ENCODE measurements around the gene KCNMB2. TPM values are rescaled to one million over a fixed set of nuclear protein-coding genes. Genes with fewer than 3 reads are reported as not detected.

KCNMB2 gene
- total RNA-seq, 1 donor from 2014 or later: not detected

DNA sequence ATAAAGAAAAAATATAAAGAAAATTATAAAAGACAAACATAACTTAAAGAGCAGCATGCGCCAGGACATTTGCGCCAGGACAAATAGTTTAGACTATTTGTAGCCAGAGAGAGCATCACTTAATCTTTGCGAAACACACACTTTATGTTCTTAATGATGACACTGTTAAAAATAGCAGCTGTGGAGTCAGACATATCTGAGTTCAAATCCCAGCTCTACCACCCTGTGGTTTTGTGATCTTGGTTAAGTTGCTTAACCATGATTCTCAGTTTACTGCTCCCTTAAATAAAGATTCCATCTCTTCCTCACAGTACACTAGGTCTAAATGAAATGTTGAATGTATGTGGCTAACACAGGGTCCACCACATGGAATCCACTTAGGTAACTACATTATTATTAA is 31.4 kb downstream of the KCNMB2 start:
- intact Hi-C loops (cut with micrococcal nuclease): no loop called here

DNA sequence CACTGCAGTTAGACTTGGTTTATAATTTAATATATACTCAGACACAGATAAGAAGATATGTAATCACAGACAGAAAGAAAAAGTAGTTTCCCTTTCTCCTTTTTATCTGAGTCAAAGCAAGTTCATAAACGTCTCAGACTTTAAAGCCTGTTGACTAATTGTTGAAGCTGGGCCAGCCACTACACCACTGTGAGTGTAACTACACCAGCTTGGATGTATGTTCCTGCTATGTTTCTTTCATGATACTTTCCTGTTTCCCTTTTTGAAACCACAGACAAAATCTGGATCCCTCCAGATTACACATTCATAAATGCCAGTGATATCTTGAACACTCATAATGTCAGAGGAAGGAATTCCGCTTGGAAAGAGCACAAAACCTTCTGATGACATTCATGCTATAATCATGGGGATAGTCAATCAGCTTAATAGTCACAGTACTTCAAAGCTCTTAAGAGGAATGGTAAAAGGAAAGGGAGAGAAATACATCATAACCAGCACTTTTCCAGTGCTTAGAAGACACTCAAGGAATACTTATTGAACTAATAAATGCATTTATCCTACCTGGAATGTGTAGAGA is 32.0 kb downstream of the KCNMB2 start:
- intact Hi-C loops (cut with micrococcal nuclease): no loop called here

DNA sequence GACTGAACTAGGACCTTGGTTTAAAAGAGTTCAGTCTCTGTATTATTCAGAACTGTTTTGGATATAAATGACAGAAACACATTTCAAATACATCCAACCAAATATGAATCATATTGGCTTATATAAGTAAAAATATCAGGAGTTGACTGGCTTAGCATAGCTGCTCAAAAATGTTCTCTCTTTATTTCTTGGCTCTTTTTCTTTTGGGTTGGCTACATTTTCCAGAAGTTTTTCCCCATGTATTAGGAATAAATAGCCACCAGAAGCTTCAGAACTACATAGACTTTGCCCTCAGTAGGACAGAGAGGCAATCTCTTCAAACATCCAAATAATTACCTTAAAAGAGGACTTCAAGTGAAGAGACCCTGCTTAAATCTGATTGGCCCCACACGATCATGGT is 32.7 kb downstream of the KCNMB2 start:
- intact Hi-C loops (cut with micrococcal nuclease): no loop called here

DNA sequence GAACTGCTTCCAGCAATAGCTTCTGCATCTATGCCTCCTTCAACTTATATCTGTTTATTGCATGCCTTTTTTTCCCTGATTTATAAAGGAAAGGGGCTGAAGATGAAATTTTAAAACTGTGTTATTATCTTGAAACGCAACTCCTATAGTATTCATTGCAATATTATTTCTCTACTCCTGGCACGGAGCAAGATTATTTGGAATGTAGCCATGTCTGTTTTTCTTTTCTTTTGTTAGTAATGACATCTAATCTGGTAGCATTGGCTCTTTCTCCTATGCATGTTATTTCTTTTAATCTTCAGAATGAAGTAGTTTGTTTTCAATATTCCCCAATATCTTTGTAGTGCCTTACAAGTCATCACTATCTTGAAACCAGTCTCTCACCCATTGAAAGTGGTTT is 33.6 kb downstream of the KCNMB2 start:
- intact Hi-C loops (cut with micrococcal nuclease): no loop called here

DNA sequence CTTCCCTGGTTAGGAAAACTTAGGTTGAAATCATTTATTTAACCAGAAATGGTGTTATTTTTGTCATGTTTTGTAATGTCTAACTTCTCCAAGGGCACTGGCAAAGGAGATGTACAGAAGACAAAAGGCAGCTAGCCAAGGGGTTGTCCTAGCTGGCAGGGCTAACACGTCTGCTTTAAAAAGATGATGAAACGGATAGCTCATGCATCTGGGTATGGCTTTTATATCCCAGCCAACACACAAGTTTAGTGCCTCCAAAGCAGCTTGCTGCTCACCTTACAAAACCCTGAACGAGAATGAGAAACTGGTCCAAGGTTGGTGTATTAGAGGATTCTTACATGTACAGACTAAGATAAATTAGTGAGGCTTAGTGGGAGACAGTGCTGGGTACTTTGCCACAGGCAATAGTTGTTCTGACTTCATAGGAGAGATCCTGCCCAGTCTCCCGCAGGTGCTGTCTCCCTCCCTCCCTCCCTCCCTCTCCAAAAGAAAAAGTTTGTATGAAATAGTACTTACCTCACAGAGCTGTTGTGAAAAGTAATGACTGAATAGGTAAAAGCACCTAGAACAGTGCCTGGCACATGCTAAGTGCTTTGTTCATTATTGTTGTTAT is 47.8 kb downstream of the KCNMB2 start:
- intact Hi-C loops (cut with micrococcal nuclease): no loop called here

DNA sequence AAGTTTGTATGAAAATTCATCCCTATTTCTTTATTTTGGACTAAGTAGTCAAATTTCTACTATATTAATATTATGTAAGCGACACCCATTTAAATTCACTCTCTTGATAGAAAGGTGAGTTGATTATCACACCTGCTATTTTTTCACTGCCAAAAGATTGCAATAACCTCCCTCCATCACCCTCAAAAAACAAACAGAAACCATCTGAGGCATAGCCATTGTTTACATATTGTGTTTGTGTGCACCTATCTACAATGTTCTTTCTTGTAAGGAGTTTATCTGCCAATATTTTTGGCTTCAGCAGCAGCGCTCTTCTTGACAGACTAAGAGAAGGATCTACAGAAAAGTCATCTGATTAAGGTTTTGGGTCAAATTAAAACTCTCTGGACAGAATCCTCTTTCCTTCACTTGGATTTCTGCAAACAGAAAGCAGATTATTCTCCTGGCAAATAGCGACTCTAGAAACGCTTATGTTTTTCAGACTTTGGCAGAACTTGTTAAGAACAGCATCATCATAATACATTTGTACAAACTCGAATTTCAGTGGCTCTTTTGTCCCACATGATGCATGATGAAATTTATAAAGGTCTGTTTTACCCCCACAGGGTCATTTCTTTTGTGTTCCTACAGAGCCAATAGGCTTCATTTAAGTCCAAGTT is 48.6 kb downstream of the KCNMB2 start:
- intact Hi-C loops (cut with micrococcal nuclease): no loop called here

DNA sequence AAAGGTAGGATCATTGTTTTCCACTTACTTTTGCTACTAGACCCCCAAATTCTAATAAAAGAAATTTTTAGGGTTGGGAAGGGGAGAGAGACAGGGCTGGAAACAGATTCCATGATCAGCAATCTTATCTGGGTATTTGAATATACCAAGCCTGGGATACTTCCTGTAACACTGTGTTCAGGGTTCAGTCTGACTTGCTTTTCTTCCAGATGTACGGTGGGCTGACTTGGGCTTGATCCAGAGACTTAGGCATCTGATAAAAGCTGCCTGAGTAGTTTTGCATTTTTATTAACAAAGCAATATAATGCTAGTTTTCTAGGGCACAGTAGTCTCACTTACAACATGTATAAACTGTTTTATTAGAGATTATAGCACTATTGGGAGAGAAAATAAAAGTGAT is 49.2 kb downstream of the KCNMB2 start:
- intact Hi-C loops (cut with micrococcal nuclease): no loop called here

DNA sequence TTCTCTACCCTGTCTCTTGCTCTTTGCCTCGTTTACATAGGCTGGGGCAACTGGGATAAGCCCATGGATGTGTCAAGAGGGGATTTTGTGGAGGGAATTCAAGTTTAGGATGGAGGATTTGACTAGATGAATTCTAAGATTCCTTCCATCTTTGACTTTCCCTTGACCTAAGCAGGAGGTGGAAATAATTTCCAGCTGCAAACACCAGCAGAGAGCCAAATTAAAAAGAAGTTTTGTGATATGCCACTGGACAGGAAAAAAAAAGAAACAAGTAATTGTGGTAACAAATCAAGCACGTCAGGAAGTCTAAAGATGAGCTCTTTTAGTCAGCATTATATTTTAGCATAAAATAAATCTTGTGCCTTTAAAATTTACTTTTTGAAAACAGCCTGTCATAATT is 49.8 kb downstream of the KCNMB2 start:
- intact Hi-C loops (cut with micrococcal nuclease): no loop called here

DNA sequence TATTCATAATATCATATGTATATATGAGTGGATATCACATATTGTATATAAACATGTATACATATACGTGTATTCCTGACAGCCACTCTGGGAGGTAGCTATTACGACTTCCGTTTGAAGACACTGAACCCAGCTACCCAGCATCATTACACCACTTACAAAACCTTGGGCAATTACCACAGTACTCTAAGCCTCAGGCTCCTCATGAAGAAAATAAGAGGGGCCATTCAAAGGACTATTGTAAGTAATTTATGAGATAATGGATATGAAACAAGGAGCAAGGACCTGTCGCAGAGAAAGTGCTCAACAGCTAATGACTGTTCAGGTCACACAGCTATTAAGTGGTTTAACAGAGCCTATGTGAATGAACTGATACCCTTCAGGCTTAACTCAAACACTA is 52.4 kb downstream of the KCNMB2 start:
- intact Hi-C loops (cut with micrococcal nuclease): no loop called here

DNA sequence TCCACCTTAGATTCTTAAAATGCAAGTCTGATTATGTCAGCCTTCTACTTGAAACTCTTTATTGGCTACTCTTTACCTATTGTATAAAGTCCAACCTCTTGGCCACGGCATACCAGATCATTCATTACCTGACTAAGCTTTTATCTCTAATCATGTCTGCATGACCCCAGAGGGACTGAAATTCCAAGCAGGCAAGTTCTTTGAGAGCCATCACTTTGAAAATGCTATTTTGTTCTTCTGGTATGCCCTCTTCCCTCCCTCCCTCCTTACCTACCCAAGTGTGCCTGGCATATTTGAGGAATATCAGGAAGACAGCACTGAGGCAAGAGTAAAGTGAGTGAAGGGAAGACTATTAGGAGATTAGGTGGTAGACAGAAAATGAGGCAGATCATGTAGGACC is 57.5 kb downstream of the KCNMB2 start:
- intact Hi-C loops (cut with micrococcal nuclease): no loop called here

DNA sequence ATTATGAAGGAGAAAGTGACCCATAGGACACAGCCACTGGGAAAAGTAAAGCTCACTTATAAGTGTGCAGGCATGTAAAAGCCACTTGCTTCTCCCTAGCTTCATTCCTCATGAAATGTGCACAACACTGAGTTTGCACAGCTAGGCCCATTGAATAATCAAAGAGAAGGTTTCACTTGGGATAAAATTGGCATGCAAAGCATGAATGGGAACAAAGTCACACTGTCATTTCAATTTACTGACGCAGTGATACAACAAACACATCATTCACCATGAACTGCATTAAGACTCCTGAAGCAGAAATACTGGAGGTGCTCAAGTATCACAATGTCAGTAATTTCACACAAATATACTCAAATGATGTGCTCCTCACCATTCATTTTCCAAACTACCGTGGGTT is 61.1 kb downstream of the KCNMB2 start:
- intact Hi-C loops (cut with micrococcal nuclease): no loop called here

DNA sequence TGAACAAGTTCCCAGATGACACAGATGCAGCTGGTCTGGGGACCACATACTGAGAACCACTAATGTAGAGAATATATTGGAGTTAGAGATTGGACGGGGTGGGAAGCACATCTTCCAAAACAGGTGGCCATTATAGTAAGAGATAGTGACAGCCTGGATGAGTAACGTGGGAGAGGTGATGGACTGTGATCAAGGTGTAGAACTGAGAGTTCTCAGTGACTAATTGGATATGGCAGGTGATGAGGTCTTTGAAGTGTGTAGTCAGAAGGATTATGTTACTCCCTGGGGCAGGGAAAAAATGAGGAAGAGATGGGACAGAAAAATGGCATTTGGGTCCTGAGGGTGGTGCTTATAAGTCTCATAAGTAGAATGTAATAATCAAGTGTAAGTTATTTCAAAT is 66.6 kb downstream of the KCNMB2 start:
- intact Hi-C loops (cut with micrococcal nuclease): no loop called here

DNA sequence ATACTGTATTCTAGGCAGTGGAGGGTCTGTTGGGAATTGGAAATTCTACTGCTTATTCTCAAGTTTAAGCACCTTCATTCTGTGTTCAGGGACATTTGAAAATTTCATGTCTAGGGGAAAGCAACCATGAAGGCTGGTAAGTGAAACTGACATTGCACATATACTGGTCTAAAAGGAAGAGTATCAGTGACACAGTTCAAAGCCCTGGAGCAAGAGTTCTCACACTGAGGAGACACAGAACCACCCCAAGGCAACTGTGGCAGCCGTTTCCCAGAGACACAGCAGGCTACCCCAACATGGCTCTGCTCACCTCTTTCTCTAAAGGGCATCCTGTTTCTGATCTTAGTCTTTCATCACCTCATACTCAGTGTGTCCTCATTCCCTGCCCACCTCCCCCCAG is 67.5 kb downstream of the KCNMB2 start:
- intact Hi-C loops (cut with micrococcal nuclease): no loop called here

DNA sequence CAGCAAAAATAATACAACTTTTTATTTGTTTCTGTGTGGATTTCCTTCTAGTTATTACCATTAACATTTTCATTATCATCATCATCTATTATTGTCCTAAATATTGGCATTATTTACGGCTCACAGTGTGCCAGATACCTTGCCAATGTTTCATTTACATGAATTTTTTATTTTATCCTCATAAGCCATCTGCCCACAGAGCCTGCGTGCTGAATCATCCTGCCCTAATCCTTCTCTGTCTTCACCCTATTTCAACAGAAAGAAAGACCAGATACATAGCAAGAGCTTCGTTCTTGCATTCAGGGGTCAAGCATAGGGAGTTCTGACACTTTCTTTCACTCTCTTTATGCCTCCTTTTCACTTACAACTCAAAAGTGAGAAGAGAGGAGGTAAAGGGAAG is 82.0 kb downstream of the KCNMB2 start:
- intact Hi-C loops (cut with micrococcal nuclease): no loop called here

DNA sequence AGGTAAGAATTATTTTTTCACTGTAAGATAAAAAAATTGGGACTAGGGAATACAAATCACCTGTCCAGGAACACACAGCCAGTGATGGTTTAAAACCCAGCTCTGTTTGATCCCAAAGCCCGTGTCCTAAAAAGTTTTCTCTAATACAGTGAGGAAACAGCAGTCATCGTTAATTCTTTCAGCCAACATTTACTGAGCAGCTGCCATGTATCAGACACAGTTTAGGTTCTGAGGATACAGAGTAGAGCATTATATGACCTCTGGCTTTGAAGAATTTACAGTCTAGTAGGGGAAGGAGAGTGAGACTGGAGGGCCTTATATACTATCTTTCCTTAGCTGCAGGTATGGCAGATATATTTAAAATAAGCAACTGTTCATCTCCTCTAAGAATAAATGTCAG is 82.7 kb downstream of the KCNMB2 start:
- intact Hi-C loops (cut with micrococcal nuclease): no loop called here

DNA sequence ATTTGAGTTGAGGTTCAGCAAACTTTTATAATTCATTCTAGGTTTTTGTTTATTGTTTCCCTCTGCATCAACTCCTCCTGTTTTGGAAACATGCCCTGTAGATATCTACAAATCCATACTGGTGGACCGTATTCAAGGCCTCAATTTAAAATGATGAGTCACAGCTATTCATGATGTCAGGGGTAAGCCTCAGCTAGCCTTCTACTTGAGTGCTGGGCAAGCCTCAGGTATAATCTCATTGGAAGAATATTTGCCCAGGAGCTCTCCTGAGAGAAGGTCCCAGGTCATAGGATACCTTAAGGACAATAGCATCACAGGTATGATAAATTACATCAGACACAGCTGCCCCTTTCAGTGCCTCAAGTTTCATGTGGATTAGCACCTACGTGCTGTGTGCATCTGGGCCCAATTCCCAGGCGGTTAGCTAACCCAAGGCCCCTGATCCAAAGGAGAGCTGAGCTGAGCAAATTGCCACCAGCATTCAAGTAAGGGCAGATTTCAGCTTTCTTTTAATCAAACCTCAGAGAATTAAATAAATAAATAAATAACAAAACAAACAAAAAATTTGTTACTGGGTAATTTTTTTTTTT is 87.5 kb downstream of the KCNMB2 start:
- intact Hi-C loops (cut with micrococcal nuclease): no loop called here

DNA sequence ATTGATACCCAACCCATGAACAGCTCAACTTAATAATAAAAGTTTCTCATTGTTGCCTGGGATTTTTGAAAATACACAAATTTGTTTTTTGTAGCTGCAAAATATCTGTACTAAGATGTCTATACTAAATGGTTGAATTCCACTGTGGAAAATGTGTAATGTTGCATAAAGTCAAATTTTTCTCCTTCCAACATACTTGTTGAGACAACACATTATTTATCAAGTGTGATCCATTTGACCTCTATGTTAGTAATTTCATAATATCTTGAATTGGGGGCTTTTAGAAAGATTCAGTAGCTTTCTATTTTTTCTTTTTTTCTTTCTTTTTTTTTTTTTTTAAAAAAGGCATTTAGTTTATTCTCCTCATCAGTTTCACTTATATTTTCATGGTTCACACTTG is 88.0 kb downstream of the KCNMB2 start:
- intact Hi-C loops (cut with micrococcal nuclease): no loop called here

DNA sequence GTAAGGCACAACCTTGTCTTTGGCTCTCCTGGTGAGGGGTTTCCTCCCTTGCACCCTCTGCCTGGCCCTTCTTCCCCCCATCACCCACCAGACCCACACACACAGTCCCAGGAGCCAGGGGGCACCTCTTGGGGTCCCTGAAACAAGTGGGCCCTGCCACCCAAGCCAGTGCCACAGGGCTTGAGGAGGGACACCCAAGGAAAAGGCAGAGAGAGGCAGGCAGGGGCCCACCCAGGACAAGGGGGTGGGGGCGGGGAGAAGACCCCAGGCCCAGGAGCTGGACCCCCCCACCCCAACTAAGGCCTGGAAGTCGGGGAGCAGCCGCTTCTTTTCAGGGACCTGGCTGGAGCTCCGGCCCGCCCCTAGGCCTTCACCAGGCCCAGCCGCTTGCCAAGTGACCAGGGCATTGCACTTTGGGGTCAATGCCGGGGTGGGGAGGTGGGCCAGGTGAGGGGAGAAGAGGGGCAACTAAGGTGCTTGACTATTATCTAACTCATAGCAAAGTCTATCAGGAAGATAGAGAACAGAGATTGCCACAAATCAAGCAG is 88.9 kb downstream of the KCNMB2 start:
- intact Hi-C loops (cut with micrococcal nuclease): no loop called here

DNA sequence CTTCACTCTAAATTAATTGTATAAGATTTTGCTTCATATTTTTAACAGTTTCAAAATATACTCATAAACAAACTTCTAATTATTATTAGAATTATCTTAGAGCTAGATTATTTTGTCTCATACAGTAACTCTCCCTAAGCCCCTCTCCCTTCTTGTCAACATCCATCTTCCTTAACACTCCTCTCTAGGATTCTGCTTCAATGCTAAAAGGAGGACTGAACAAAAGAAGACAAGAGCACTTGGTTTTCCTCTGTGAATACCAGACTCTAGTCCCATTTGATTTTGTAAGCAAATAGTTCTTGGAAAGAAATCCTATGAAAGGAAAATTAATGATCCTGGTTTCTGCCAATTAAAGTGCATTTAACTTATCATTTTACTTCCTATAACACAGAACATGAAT is 91.8 kb downstream of the KCNMB2 start:
- intact Hi-C loops (cut with micrococcal nuclease): no loop called here

DNA sequence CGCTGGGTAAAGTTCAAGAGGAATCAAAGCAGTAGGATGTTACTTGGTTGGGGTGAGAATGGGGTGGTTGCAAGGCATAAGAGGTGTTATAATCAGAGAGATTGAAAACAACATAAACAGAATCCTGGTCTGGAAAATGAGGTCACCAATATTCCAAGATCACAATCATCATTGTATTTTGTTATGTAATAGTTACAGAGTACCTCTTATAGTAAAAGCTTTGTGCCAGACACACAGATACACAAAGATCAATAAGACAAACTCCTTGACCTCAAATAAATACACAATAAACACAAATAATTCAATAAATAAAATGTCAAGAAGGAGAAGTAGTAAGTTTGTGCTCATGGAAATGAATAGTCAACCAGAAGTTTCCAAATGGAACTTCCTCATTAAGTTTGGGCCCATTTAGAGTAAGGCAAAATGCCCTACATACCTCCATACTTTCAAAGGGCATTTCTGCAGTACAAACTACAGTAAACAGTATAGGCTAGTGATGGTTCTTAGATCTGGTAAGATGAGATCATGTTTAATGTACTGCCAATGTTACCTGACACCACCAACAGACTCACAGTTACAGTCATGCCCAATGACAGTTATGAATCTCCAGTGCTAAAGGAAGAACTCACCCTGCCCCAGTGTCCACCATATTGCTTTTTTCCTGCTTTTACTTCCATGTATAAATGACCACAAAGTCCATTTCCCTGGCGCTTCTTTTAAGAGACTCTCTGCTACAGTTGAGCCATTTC is 93.4 kb downstream of the KCNMB2 start:
- intact Hi-C loops (cut with micrococcal nuclease): no loop called here

DNA sequence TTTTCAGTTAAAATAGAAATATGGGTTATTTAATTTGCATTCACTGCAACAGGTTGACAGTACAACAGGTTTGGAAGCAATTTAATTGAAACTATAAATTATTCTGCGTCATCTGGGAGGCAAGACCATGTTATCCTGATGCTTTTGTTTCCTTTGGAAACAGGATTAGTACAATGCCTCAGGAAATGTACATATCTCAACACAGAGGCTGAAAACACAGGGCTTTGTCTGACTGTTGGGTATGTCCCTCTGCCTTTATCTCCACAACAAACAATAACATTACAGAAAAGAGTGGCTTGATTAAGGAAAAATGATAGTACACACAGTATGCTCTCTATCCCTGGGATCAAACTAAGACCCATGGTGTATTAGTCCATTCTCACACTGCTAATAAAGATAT is 95.7 kb downstream of the KCNMB2 start:
- intact Hi-C loops (cut with micrococcal nuclease): no loop called here

DNA sequence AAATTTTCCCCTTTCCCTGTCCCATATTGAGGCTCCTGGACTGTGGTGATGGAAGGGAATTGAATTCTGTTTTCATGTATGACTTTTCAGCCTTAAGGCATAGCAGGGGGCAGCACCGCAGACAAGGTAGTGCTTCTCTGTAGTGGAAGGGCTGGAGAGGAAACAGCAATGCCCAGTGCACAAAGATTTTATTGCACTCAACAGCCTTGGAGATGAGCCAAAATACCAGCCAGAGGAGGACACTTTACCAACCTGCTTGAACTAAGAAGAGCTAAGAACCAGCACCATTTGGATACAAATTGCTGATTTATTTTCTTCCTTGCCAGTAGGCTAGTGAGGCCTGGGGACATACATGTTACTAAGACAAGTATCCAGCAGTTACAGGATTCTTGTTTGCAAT is 98.7 kb downstream of the KCNMB2 start:
- intact Hi-C loops (cut with micrococcal nuclease): no loop called here

Measured in T-helper 2 cell treated with Interferon-gamma antibody and Interleukin-4, amounts not matched to agents 100 ng/mL and 5 ng/mL, for 36 hours (primary cell).